Duodenal mucosa (tissue), 2 donors: Measurements from ENCODE around the gene OR7A5.
"Not testable (repeated sequence)": the region's sequence is repeated elsewhere in the genome, so short reads cannot be mapped to it uniquely, and the experiment has no call there.

Experiments
- H3K27ac ChIP-seq: one replicate; pipeline ENCODE4 v1.7.0; 2013; ENCODE audit warnings: low read depth, low read length
- H3K27me3 ChIP-seq, 2 donors: one replicate each; pipeline ENCODE4 v1.7.0; 2013; ENCODE audit warnings: low read length in 2 of 2, control low read depth in 1 of 2; ENCODE audit not compliant: insufficient read depth in 2 of 2, control insufficient read depth in 1 of 2
- H3K36me3 ChIP-seq, 2 donors: one replicate each; pipeline ENCODE4 v1.7.0; 2013; ENCODE audit warnings: low read length in 2 of 2, control low read depth in 1 of 2; ENCODE audit not compliant: insufficient read depth in 2 of 2, control insufficient read depth in 1 of 2
- H3K4me1 ChIP-seq, 2 donors: one replicate each; pipeline ENCODE4 v1.7.0; 2013; ENCODE audit warnings: low read length in 2 of 2, control low read depth in 1 of 2; ENCODE audit not compliant: insufficient read depth in 2 of 2, control insufficient read depth in 1 of 2
- H3K4me3 ChIP-seq, 2 donors: one replicate each; pipeline ENCODE4 v1.7.0; 2013; ENCODE audit warnings: low read length in 2 of 2, low read depth in 1 of 2
- H3K9ac ChIP-seq, 2 donors: one replicate each; pipeline ENCODE4 v1.7.0; 2013; ENCODE audit warnings: low read length in 2 of 2, low read depth in 1 of 2
- H3K9me3 ChIP-seq, 2 donors: one replicate each; pipeline ENCODE4 v1.7.0; 2013; ENCODE audit warnings: low read length in 2 of 2, control low read depth in 1 of 2; ENCODE audit not compliant: control insufficient read depth in 1 of 2

The OR7A5 gene

DNA sequence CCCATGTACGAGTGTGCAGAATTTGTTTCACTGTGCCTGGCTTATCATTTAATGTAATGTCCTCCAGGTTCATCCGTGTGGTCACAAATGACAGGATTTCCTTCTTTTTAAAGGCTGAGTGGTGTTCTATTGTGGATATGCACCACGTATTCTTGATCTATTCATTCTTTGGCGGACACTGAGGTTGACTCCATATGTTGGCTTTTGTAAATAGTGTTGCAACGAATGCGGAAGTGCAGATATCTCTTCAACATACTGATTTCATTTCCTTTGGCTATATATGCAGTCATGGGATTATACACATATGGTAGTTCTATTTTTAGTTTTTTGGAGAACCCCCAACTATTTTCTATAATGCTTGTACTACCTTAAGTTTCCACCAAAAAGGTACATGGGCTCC lies 13.0 kb downstream of the OR7A5 start:
- Histone ChIP-seq H3K36me3 (no peaks in the 10 kb centered on the region), H3K27me3 (peaks cover 0 to 4% of the 10 kb centered on the region in 2 donors), H3K4me3 (no peak overlapping the region), H3K9ac (no peak overlapping the region), H3K4me1 (no peaks in the 10 kb centered on the region), H3K27ac (no peak overlapping the region), H3K9me3 (peaks cover 0 to 2% of the 10 kb centered on the region in 2 donors)

DNA sequence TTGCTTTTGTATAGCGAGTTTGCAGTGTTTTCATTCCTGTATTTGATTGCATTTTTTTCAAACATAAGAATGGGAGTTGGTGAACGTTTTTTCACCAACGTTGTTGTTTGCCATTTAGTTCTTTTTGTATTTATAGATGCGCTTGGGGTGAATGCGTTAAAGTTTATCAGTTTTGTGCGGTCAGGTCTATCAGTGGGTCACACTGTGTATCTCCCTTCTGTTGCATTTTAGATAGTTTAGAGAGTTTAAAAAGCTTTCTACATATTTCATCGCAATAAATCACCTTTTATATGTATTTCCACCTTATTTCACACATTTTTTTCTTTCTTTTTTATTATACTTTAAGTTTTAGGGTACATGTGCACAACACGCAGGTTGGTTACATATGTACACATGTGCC lies 16.4 kb downstream of the OR7A5 start:
- Histone ChIP-seq H3K27me3 (no peaks in the 10 kb centered on the region), H3K4me1 (no peaks in the 10 kb centered on the region), H3K36me3 (no peaks in the 10 kb centered on the region), H3K4me3 (no peak overlapping the region), H3K9me3 (no peaks in the 10 kb centered on the region), H3K27ac (no peak overlapping the region), H3K9ac (no peak overlapping the region)

DNA sequence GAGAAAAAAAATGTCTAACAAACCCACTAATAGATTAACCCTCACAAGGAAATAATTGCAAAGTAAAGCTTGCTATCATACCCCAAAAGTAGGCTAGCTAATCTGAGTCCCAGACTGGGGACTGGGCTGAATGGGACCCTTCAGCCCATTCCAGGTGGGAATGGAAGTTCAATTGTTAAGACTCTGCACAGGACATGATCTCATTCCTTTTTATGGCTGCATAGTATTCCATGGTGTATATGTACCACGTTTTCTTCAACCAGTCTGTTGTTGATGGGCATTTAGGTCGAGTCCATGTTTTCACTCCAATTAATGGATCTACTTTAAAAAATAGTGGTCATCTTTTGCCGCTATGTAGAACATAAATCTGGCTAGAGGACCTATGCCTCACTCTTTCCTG lies 17.9 kb downstream of the OR7A5 start:
- H3K4me1 ChIP-seq, result no peaks in the 10 kb centered on the region
- no peak overlapping the region for H3K9ac ChIP-seq
- H3K9me3 ChIP-seq, result no peaks in the 10 kb centered on the region
- H3K36me3 ChIP-seq, result no peaks in the 10 kb centered on the region
- no peaks in the 10 kb centered on the region for H3K27me3 ChIP-seq
- no peak overlapping the region for H3K27ac ChIP-seq
- no peak overlapping the region for H3K4me3 ChIP-seq

DNA sequence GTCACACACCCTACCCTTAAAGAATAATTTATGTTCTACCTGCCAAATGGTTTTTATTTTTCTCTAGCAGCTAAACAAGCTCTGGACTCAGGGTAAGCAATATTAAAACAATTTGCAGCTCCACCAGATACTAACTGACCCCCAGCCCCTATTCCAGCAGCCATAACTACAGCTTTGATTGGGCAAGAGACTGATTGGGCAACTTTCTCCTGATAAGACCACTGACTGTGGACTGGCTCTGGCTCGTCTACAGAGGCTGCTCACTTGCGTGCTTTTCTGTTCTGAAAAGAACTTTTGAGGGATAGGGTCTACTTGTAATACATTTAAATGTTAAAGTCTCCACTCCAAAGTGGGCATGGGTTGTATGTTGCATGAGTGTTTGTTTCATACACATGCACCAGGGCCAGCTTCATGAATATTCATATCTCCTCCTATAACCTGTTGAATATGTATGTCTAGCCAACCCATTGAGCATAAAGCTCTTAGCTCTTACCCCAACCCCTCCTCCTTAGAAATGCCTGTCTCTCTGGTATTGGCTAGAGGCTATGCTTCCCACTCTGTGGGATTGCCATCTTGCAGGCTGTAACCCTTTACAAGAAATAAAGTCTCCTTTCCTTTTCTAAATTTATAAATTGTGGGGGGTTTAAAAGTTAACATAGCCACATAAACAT lies 19.9 kb downstream of the OR7A5 start:
- no peaks in the 10 kb centered on the region for H3K9me3 ChIP-seq
- no peaks in the 10 kb centered on the region for H3K4me1 ChIP-seq
- H3K9ac ChIP-seq, result no peak overlapping the region
- no peak overlapping the region for H3K27ac ChIP-seq
- no peaks in the 10 kb centered on the region for H3K27me3 ChIP-seq
- no peak overlapping the region for H3K4me3 ChIP-seq
- no peaks in the 10 kb centered on the region for H3K36me3 ChIP-seq

DNA sequence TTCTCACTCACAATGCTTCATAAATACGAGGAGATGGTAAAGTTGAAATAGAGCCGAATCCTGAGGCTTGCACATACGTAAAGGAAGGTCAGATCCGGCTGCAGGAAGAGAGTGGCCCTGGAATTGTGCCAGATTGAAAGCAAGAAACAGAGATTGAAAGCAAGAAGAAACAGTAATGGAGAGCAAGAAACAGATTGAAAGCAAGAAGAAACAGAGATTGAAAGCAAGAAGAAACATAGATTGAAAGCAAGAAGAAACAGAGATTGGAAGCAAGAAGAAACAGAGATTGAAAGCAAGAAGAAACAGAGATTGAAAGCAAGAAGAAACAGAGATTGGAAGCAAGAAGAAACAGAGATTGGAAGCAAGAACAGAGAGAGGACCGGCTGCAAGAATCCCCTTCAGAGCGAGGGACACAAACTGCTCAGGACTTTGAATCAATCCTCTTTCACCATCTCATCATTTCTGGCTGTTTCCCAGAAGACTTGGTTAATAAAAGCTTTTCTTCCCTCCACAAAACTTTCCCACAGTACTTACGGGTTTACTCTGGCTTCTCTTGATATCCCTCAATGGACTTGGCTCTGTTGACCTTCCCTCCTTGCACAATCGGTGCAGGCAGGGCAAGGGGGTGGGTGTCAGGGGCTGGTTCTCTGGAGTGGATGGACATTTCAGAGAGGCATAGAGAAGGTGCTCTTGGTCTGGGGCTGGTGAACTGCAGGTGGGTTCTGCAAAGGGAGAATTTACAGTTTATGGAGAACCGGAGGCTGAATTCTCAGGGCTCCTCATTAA lies 25.5 kb downstream of the OR7A5 start:
- no peaks in the 10 kb centered on the region for H3K9me3 ChIP-seq
- H3K27me3 ChIP-seq, result no peaks in the 10 kb centered on the region
- H3K36me3 ChIP-seq, result no peaks in the 10 kb centered on the region
- H3K9ac ChIP-seq, result no peak overlapping the region
- no peak overlapping the region for H3K27ac ChIP-seq
- H3K4me3 ChIP-seq, result no peak overlapping the region
- no peaks in the 10 kb centered on the region for H3K4me1 ChIP-seq

DNA sequence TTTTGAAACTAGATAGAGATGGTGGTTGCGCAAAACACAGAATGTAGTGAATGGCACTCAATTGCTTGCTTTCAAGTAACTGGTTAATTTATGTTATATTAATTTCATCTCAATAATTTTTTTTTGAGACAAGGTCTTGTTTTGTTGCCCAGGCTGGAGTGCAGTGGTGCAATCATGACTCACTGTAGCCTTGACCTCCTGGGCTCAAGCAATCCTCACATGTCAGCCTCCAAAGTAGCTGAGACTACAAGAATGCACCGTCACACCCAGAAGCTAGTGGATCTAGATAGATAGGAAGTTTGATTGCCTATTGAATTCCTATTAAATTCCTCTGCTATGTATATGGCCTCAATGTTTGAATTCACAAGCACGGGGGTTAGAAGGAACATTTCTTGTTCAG lies 30.2 kb downstream of the OR7A5 start:
- Histone ChIP-seq H3K27ac (no peak overlapping the region), H3K9me3 (no peaks in the 10 kb centered on the region), H3K4me3 (no peak overlapping the region), H3K9ac (no peak overlapping the region), H3K4me1 (no peaks in the 10 kb centered on the region), H3K36me3 (no peaks in the 10 kb centered on the region), H3K27me3 (no peaks in the 10 kb centered on the region)

DNA sequence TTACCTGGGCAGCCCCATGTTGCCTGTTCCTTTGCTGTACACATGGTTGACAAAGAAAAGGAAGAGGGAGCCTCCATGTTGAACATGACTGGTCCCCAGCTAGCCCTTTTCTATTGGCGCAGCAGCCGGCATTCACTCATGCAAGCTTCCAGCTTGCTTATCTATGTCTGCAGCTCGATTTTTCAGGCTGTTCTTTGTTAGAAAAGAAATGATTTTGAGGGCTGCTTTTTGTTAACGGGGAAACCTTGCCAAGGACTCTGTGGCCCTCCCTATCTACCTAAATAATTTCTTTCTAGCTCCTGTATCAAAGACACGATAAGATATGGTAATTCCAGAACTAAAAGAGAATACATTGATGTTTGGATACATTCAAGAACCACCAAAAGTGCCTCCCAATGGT lies 36.2 kb downstream of the OR7A5 start:
- H3K36me3 ChIP-seq, result no peaks in the 10 kb centered on the region
- no peak overlapping the region for H3K9ac ChIP-seq
- H3K4me1 ChIP-seq, result no peaks in the 10 kb centered on the region
- no peaks in the 10 kb centered on the region for H3K27me3 ChIP-seq
- no peaks in the 10 kb centered on the region for H3K9me3 ChIP-seq
- H3K27ac ChIP-seq, result no peak overlapping the region
- H3K4me3 ChIP-seq, result no peak overlapping the region

DNA sequence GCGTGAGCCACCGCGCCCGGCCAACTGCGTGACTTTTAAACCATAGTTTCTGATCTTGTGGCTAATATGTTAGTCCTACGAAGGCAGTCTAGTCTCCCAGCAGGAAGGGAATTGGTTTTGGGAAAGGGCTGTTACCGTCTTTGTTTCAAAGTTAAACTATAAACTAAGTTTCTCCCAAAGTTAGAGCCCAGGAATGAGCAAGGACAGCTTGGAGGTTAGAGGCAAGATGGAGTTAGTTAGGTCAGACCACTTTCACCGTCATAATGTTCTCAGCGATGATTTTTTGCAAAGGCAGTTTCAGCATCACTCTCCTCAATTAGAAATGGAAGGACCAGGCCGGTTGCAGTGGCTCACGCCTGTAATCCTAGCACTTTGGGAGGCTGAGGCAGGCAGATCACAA lies 39.0 kb downstream of the OR7A5 start:
- no peaks in the 10 kb centered on the region for H3K4me1 ChIP-seq
- no peaks in the 10 kb centered on the region for H3K36me3 ChIP-seq
- H3K9ac ChIP-seq, result no peak overlapping the region
- H3K9me3 ChIP-seq, result peaks cover 0 to 4% of the 10 kb centered on the region in 2 donors
- no peaks in the 10 kb centered on the region for H3K27me3 ChIP-seq
- no peak overlapping the region for H3K27ac ChIP-seq
- no peak overlapping the region for H3K4me3 ChIP-seq

DNA sequence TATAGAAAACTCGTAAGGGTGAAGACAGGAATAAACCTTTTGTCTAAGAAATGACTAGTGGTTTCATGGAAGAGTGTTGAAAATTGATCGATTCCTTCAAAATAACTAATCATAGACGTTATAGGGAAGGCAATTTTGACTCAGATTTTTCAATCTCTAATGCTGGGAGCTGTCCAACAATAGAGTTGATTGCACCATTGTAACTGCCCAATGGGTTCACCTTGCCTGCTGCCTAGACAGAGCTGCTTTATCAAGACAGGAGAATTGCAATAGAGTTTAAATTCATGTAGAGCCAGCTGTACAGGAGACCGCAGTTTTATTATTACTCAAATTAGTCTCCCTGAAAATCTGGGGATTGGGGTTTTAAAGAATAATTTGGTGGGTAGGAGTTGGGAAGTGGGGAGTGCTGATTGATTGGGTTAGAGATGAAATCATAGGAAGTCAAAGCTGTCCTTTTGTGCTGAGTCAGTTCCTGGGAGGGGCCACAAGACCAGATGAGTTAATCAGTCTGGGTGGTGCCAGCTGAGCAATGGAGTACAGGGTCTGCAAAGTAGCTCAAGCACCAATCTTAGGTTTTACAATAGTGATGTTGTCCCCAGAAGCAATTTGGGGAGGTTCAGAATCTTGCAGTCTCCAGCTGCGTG lies 39.8 kb downstream of the OR7A5 start:
- Histone ChIP-seq H3K9me3 (peaks cover 0 to 4% of the 10 kb centered on the region in 2 donors), H3K36me3 (no peaks in the 10 kb centered on the region), H3K9ac (no peak overlapping the region), H3K4me1 (no peaks in the 10 kb centered on the region), H3K4me3 (no peak overlapping the region), H3K27ac (no peak overlapping the region), H3K27me3 (no peaks in the 10 kb centered on the region)

DNA sequence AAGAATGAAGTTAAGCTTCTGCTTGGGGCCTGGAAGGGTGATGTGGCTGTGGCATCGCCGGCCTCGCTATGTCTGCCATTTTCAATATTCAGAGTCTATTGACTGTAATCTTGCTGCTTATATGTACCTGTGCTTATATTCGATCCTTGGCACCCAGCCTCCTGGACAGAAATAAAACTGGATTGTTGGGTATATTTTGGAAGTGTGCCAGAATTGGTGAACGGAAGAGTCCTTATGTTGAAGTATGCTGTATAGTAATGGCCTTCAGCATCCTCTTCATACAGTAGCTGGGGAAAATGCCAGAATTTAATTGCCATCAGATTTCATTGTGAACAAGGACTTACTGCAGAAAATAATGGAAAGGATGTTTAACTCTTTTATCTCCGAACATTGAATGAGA lies 42.7 kb downstream of the OR7A5 start:
- H3K4me1 ChIP-seq, H3K27ac ChIP-seq, H3K4me3 ChIP-seq, H3K36me3 ChIP-seq, H3K9ac ChIP-seq, H3K27me3 ChIP-seq, H3K9me3 ChIP-seq: not testable (repeated sequence)
